GM18507 (cell line): ENCODE results near the gene LAS1L.
"Not testable (repeated sequence)": the region's sequence is repeated elsewhere in the genome, so short reads cannot be mapped to it uniquely, and the experiment has no call there.

Experiments
- DNase-seq: peaks from one replicate; pipeline ENCODE4 v3.0.0; 2011; ENCODE audit warnings: low read depth; ENCODE audit not compliant: insufficient read length; ENCODE audit errors: extremely low spot score
- FAIRE-seq: peaks from 2 replicates; lab custom pipeline; 2011; peaks lifted over from hg19 to GRCh38; lab: Jason Lieb, UNC

Gene LAS1L

GRCh38 chrX:65534450-65535292, at the start of gene LAS1L:
Gene LAS1L (minus strand): TSS chrX:65534787. CDS start chrX:65534715, 72 bp downstream.
- FAIRE-seq = peak; percentile 100

DNA sequence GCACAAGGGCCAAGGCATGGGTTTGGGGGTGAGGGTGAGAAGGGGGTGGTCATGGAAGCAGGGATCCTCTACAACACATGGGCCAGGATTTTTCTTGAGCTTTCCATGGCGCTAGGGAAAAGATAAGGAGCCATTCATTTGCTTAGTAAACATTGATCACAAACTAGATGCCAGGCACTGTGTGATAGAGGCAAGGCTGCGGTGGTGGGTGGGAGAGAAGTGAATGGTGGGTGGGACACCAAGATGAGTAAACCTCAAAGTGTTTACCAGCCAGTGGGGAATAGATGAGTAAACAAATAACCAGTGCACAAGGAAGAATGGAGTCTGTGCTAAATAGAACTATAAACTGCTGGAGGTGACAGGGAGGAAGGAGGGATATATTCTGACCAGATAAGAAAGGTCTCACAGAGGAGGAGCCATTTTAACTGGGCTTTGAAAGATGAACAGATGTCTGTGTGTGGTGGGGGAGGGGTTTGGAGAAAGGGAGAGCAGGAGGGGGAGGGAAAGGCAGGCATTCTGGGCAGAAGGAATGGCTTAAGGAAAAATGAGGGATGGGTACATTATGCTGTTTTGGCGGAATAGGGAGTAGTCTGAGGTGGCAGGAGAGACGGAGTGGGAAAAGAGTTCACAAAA, 48.0 kb upstream of the LAS1L start:
- FAIRE-seq (no peak), DNase-seq (no peak)

More at GRCh38 chrX:65534450-65535292, at the start of gene LAS1L:
- DNase-seq = peak; percentile 76

- DNase-seq (peak; percentile 20), FAIRE-seq (peak; percentile 86)
Measured at GRCh38 chrX:65581661-65582339, 47.2 kb upstream of the LAS1L start.

DNA sequence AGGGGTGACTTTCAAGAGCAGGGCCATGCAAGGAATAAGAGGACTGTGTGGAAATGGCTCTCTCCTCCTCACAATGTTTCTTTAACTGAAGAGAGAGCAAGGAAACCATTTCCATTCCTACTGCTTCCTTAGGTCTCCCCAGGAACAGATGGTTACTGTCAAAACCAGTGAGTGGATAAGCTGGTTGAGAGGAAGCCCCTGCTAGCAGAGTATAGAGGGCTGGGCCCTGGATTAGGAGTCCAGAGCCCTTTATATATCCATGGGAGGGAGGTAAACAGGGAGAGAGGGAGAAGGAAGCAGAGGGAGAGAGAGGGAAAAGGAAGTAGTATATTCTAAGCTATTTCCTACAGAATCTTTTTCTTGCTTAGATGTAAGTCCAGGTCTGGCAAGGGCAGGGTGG, 43.8 kb upstream of the LAS1L start:
- FAIRE-seq (no peak), DNase-seq (no peak)

GRCh38 chrX:65576160-65576559, 41.6 kb upstream of the LAS1L start:
- FAIRE-seq = no peak
- no peak for DNase-seq

DNA sequence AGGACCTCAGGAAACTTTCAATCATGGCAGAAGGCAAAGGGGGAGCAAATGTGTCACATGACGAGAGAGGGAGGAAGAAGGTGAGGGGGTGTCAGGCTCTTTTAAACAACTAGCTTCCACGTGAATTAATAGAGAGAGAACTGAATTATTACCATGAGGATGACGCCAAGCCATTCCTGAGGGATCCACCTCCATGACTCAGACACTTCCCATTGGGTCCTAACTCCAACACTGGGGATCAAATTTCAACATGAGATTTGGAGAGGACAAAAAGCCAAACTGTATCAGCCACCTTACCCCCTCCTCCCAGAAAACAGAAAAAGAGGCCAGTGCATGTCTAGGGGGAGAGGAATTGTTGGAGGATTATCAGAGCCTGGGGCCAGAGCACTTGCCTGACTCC, 40.4 kb upstream of the LAS1L start:
- no peak for DNase-seq
- FAIRE-seq = no peak

GRCh38 chrX:65574356-65574755, 39.8 kb upstream of the LAS1L start:
- FAIRE-seq (no peak), DNase-seq (no peak)

DNA sequence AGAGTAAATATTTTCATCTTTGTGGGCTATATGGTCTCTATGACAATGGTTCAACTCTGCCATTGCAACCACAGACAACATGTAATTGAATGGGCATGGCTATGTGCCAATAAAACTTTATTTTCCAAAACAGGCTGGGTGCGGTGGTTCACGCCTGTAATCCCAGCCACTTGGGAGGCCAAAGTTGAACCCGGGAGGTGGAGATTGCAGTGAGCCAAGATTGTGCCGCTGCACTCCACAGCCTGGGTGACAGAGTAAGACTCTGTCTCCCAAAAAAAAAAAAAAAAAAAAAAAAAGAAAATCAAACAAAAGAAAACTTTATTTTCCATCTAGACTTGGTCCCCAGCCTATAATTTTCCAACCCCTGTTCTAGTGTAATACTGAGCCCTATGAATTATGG, 38.4 kb upstream of the LAS1L start:
- DNase-seq (no peak), FAIRE-seq (no peak)

DNA sequence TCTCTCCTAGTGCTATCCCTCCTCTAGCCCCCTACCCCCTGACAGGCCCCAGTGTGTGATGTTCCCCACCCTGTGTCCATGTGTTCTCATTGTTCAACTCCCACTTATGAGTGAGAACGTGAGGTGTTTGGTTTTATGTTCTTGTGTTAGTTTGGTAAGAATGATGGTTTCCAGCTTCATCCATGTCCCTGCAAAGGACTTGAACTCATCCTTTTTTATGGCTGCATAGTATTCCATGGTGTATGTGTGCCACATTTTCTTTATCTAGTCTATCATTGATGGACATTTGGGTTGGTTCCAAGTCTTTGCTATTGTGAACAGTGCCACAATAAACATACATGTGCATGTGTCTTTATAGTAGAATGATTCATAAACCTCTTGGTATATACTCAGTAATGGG, 28.3 kb upstream of the LAS1L start:
- DNase-seq, FAIRE-seq: not testable (repeated sequence)

DNA sequence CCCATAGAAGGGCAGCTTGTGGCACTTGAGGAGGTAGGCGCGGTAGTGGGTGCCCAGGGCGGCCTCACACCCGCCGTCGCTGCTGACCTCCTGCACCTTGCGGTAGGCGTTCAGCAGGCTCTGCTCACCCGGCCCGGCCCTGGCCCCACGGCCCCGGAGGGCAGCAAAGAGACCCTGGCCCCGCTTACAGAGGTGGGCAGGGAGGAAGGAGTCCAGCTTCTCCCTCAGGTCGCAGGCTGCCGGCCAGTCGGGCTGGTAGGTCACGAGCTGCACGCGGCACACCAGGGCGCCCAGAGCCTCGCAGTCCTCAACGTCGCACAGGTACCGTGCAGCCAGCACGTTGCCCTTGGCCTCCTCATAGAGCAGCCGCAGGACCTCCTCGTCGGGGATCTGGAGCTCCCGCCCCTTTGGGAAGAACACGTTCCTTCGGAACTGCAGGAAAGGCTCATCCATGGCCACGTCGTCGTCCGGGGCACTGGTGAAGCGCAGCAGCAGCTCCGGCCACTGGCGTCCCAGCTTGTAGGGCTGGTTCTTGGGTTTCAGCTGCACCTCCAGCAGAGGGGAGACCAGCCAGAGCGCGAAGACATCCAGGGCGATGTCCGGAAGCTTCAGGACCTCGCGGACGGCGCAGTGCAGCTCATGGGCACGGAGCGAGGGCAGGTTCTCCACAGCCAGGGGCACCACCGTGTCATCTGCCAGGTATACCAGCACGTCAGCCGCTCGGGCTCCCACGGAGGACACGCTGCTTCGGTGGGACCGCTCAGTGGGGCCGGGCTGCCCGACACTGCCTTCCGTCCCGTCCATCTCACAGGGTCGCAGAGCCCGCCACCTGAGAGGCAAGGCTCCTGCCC, 17.1 kb upstream of the LAS1L start:
- FAIRE-seq = no peak
- DNase-seq = no peak

DNA sequence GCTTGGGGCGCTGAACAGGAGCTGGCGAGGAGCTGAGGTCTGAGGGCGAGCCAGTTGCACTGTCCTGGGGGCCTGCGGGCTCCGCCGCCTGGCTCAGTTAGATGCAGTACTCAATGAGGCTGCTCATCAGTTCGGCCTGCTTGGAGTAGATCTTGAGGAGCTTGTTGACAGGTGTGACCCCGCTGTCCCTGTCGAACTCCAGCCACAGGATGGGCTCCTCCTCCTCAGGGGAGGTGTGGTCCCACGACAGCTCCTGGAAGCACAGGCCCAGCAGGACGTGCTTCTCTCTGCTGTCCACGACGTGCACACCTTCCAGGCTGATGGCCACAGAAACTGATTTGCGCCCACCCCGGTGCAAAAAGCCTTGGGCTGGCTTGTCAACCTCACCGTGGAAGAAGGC, 16.5 kb upstream of the LAS1L start:
- FAIRE-seq = no peak
- no peak for DNase-seq

DNA sequence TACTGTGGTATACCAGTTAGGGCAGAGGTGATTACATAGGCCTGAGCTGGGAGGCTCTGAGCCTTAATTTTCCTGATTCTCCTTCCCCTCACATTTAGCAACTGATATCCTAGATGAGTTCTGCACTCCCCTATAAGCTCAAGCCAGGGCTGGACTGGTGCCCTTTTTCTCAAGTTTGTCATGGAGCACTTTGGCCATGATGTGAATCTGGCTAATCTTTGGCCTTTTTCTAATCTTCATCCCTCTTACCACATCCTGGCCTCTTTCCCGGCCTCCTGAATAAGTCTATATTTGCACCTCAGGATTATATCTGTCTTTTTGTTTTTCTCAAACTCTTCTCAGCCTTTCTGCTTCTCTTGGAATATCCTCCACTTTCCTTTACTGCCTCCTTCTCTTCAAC, 10.9 kb upstream of the LAS1L start:
- FAIRE-seq = no peak
- DNase-seq = no peak

DNA sequence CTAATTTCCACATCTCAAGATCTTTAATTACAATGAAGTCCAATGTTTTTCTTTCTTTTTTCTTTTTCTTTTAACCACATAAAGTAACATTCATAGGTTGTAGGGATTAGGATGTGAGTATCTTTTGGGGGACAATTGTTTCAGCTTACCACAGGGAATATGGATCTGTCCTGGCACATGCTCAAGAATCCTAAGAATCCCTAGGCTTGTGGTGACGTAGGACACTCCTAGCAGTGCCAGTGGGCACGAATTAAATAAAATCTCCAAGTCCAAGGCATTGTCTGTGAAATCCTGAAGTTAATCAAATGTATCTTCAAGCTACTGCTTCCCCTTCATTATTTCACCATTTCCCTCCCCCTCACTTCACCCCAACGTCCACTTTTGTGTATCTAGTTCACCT, 2.6 kb upstream of the LAS1L start:
- FAIRE-seq = no peak
- DNase-seq = no peak

- no peak for FAIRE-seq
- no peak for DNase-seq
Measured at GRCh38 chrX:65536291-65536690, 1.7 kb upstream of the LAS1L start.

GRCh38 chrX:65532016-65532415, 2.6 kb downstream of the LAS1L start:
- no peak for DNase-seq
- no peak for FAIRE-seq

GRCh38 chrX:65528705-65529340, 5.8 kb downstream of the LAS1L start:
- no peak for DNase-seq
- FAIRE-seq = peak; percentile 85

DNA sequence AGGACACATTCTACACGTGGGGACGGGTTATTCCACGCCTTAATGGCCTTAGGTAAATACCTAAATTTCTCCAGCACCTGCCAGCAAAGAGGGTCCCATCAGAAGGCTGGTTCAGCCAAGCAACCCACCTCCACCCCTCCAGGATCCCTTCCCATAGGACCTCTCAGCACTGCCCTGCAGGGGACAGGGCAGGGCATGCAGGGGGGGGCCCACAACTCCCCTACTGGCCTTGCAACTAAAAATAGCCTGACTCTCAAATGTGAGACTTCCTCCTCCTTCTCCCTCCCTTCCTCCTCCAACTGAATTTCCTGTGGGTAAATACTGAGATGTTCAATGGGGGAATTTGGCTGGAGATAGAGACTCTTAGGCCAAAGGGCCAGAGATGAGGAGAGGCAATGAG, 6.3 kb downstream of the LAS1L start:
- FAIRE-seq (no peak), DNase-seq (no peak)

- no peak for DNase-seq
- FAIRE-seq = no peak
Measured at GRCh38 chrX:65524139-65524538, 10.4 kb downstream of the LAS1L start.

DNA sequence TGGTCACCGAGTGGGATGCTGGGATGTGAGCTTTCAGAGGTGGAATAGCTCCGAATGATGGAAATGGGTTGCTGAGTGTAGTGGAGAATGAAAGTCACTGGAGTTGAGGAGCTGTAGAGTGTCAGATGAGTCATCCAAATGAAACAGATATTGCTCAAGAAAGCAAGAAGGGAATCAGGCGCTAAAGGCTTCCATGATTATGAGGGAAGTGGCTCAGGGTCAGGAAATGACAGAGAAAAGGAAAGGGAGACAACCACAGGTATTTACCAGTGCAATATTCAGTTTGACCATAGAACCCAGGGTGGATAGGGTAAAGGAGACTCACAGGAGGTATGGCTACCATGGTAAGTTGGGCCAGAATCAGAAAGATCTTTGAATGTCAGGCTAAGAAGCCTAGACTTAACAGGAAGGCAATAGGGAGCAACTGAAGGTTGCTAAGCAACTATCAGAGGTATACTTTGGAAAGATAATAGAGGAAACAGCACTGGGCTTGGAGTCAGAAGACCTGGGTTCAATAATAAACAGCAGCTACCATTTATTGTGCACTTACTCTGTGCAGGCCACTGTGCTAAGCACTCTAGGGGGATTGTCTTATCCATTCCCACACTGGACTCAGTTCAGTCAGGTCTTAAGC, 11.7 kb downstream of the LAS1L start:
- DNase-seq = no peak
- FAIRE-seq = no peak
